HG03378 (cell line): ENCODE data around the gene SRSF4.
A peak's percentile ranks its signal among the peaks of the same experiment; 100 is the strongest.
"Not testable (repeated sequence)": the region's sequence is repeated elsewhere in the genome, so short reads cannot be mapped to it uniquely, and the experiment has no call there.

Experiments
- ATAC-seq: cut with Tn5 transposase; IDR thresholded peaks from one replicate; pipeline ENCODE4 v1.9.1; 2021; ENCODE audit warnings: mild to moderate bottlenecking, moderate library complexity; ENCODE audit not compliant: unreplicated experiment

The SRSF4 gene

DNA sequence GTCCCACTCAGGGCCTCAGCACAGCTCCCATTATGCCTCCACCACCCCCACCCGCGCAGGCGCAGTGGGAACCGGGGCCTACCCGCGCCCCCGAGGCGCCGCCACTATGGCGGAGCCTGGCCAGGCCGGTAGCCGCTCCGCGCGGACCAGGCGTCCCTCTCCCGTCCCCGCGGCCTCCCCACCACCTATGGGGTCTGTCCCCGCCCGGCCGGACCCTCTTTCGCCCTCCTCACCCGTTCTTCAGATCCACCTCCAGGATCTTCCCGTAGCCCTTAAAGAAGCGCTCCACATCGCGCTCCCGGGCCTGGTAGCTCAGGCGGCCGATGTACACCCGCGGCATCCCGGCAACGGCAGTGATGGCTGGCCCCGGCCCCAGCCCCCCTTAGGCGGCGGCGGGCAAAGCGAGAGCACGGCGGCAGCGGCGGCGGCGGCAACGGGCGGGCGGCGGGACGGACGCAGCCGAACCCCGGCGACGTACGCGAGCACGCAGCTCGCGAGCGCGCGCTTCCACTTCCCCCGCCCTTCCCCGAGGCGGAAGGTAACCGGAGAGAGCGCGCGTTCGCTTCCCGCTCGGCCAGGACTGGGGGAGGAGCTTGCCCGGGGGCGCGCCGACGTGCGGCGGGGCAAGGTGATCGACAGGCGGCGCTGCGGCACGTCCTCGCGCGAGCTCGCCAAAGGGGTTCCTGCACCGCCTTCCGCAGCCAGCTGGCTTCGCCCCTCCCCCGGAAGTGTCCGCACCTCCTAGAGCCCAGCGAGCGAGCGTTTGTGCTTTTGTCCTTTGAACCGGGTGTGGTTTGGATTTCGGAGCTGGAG lies at the start of gene SRSF4:
TSS of gene SRSF4 (minus strand) at position 488 of the 813 bp plus-strand sequence. CDS start at position 340, 148 bp downstream.
- ATAC-seq: peak; percentile 75

DNA sequence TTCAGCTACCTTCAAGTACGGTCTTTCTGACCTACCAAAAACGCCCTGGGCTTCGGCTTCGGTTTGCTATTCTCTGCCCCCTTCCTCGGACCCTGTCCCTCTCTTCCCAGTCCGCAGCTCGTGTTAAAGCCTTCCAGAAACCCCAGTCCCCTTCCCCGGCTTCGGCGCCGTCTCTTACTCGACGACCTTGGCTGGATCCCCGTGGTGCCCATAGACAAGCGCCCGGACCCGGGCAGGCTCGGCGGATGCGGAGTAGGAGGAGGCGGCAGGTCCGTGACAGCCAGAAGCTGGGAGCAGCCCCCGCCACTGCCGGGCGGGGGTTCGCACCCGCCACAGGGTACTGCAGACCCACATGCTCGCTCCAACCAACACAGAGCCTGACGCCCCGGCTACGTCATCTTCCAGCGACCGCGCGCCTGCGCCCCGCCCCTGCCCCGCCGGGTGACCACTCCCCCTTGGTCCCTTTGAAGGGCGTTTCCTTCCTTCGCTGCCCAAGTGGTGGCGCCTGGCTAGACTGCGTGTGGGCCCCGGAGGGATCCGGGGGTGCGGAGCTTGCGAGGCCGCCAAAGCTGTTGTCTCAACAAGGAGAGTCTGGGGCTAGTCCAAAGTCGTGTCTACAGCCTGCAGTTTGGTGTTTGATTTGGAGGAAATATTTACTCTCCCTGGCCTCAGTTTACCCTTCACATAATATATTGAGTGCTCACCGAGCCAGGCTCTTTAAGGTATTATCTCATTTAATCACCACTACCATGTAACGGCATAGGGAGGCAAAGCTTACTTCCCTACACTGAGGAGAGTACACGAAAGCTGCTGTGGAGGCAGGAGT lies 49.1 kb upstream of the SRSF4 start, which contains the start of gene MECR:
TSS of gene MECR (minus strand) at position 382 of the 826 bp plus-strand sequence. CDS start at position 354, 28 bp downstream.
- ATAC-seq: peak; percentile 69

DNA sequence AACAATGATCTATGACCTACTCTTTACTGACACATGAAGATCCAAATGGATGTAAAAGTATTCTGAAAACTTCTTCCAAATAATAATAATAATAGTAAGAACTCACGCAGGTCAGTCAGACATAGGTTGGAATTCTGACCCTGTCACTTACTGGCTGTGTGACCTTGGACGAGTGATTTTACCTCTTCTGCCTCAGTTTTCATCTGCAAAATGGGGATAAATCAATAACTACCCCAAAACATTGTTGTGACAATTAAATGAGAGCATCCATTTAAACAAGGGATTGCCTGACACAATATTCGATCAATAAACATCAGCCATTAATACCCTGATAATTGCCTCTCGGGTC lies 48.5 kb upstream of the SRSF4 start:
- no peak for ATAC-seq

DNA sequence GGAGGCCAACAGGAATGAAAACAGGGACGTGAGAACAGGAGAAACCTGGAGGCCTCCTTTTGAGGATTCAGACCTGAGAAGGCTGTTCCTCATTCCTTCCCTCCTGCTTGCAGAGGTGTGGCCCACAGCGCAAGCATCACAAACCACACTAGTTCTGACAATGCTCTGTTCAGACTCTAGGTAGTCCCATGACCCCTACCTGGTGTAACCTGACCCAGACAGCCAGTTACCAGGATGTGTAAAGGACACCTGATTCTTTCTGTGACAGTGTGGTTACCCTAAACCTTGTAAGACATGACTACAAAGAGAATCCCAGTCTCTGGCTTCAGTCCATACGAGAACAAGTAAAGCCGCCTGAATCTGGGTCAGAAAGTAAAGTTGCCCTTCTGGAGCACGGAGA lies 45.8 kb upstream of the SRSF4 start:
- no peak for ATAC-seq

DNA sequence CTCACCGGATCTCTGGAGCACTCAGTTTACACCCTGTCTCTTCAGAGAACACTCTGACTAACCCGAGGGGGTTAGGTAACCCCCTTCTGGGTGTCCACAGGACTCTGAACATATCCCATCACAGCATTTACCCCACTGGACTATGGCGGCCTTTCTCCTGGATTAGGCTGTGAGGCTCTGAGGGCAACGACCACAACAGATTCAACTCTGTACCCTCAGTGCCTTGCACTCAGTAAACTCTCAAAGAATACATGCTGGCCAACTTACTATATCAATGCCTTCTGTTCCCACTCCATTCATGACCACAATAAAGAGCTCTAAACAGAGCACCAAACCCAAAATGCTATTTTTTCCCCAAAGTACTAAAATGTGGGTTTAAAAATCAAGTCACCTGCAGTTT lies 43.7 kb upstream of the SRSF4 start:
- ATAC-seq: no peak

DNA sequence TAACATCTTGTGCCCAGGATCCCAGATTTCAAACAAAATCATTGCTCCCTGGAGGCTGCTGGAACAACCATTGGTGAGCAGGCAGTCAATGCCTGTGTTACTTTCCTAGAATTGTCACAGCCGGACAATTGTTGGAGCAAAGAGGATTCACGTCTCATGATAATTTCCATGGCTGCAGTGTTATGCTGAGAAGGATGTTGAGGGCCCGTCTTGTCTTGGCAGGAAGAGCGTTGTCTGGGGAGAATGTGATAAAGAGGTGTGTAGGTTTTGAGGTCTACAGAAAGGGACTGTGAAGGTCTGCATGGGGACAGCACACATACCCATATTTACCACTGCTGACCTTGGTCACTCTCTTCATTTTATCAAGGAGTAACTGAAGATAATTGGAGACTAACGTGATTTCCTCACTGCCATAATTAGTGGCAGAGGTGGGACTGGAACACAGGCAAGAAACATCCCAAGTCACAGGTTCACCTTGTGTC lies 42.7 kb upstream of the SRSF4 start:
- no peak for ATAC-seq

DNA sequence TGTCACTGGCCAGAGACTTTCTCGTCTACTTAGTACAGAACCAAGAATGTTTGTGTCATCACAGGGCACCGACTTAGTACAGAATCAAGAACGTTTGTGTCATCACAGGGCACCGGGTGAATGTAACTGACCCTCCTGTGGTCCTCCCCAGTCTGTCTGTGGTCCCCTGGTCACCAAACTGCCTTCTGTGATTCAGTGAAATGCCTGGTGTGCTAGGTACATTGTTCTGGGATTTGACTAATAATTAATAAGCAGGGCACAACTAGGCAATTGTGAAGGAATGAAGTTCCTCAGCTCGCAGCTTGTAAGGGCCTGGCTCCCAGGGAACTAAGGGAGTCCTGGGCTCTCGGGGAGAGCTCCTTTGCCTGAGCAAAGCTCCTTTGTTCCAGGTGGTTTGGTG lies 41.8 kb upstream of the SRSF4 start:
- no peak for ATAC-seq

DNA sequence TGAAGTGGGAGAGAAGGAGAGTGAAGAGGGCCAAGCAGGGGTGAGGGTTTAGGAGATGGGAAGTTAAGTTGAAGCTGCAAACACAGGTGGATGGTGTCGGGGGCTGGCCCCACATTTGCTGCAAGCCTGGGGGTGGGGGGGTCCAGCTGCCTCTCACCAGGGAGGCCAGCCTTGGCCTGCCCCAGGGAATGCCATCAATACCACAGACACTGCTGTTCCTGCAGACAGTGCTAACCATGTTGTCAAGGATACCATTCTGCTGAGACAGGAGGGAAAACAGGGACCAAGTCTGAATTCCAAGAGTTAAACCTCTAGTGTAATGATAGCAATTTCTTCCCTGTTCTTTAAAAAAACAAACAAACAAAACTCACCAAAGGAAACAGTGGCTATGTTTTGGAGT lies 41.0 kb upstream of the SRSF4 start:
- ATAC-seq: no peak

DNA sequence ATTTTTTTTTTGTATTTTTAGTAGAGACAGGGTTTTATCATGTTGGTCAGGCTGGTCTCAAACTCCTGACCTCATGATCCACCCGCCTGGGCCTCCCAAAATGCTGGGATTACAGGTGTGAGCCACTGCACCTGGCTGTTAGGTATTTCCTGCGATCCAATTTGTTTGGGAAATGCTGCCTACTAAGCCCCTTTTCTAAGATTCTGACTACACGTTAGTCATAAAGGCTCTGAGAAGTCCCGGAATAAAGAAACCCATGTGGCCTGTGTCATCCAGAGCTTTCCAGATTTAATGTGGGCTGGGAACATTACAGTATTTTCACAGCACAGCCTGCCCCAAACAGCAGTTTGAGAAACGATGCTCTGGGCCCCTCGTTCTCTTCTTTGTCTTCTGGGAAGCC lies 40.6 kb upstream of the SRSF4 start:
- not testable (repeated sequence) for ATAC-seq

DNA sequence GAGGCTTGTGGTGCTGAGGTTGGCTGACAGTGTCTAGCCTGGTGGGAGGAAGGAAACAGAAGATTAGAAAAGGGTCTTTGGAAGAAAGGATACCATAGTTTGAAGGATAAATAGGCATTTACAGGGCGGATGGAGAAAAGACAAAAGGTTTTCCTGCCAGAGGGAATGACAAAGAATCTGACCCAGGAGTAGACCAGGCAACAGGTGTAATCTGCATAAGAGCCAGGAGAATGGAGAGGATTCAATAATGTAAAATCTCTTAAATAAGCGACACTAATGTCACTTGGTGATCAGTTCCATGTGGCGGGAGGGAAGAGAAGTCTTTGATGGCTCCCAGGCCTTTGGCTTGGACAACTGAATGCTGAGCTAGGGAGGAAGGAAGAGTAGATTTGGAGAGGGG lies 39.6 kb upstream of the SRSF4 start:
- ATAC-seq: no peak

DNA sequence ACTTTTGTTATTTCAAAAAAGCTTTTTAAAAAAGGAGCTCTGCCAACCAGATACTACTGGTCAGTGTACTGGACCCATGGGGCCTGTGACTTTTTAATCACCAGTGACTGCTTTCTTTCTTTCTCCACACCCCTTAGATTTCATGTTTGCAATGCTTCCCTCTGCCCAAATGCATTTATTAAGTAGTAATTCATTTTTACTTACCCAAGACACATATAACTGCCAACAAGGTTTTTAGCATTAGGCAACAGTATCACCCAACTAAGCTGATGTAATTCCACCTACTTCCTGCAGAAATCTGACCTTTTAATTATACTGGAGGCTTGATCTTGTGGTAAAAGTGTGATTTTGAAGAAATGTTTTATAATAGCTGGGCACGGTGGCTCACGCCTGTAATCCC lies 36.5 kb upstream of the SRSF4 start:
- no peak for ATAC-seq

DNA sequence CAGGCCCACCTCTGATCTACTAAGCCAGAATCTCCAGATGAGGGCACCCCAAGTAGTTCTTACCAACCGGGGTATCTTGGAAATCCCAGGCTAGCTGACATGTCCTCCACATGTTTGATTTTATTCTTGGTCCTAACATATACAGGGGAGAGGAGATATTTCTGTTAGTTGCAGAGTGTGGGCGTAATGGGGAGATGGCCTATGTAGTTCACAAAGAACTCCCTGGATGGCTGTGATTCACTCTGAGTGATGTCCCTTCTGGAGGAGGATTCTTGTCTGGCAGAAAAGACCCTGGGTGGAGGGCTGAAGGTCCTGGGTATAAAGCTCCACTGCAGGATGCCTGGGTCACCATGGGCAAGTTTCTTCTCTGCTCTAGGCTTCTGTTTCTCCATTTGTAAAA lies 35.9 kb upstream of the SRSF4 start:
- ATAC-seq: no peak

DNA sequence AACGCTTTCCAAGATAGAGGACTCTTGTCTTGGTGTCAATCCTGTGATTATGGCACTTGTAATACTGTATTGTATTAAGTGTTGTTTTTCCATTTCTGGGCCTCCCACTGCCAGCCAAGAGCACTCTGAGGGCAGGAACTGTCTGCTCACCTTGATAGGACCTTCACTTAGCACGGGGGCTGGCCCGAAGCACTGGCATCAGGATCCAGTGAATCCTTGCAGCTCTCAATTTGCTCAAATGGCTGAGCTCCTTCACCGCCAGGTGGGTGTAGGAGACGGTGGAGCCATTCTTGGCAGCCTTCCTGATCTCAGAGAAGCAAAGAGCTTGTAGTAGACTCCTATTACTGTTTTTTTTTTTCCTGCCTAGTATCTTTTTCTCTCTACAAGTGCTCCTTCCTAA lies 31.4 kb upstream of the SRSF4 start:
- no peak for ATAC-seq

DNA sequence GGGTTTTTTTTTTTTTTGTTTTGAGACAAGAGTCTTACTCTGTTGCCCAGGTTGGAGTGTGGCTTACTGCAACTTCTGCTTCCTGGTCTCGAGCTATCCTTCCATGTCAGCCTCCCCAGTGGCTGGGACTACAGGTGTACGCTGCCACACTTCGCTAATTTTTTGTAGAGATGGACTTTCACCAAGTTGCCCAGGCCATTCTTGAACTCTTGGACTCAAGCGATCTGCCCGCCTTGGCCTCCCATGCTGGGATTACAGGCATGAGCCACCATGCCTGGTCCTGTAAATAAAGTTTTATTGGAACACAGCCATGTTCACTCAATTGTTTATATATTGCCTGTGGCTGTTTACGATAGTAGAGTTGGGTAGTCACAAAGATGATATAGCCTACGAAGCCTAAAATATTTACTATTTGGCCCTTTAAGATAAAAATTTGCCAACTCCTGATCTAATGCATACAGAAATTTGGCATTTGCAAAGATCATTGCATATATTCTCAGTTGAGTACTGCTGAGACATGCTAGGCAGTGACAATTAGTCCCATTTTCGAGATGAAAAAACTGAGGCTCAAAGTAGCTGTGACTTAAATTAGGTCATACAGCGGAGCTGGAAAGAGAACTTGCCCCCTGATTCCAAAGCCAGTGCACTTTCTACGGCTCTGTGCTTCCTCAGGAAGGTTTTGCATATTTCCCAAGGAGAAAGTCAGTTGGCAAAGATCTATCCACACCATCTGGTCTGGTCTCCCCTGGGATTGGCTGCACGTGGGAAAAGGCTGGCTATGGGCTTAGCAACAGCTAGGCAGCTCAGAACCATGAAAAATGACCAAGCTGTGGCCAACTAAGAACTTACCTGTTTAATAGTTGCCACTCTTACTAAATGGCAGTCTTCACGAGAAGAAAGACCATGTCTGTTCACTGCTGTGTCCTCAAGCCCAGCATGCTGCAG lies 29.7 kb upstream of the SRSF4 start:
- ATAC-seq: no peak

DNA sequence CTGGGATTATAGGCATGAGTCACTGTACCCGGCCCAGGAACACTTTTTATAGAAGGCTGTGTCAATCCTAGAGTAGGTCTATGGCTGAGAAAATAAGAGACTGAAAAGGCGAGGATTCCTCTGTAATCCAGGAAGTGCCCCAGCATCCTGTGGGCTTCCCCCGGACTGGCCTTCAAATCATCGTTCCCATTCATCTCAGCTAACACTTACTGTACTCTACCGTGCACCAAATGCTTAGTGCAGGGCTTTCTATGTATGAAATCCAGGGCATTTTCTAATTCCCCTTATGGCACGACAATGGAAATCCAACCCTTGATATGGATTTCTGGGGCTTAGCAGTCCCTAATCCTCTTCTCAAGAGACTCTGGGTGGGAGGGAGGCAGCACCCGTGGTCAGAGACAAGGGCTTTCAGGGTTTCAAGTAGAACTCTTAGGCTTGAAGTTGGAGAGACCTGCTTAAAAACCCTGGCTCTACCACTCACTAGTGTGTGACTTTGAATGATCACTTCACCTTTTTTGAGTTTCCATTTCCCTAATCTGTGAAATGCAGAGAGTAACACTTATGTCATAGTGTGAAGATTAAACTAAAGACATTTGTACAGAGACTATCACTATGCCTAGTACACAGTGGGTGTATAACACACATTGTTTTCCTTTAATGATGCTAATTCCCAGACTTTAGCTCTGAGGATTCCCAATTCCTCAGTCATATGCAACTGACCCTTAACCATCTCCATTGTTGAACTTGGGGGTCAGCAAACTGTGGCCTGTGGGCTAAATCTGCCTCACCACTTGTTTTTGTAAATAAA lies 28.8 kb upstream of the SRSF4 start:
- ATAC-seq: no peak

DNA sequence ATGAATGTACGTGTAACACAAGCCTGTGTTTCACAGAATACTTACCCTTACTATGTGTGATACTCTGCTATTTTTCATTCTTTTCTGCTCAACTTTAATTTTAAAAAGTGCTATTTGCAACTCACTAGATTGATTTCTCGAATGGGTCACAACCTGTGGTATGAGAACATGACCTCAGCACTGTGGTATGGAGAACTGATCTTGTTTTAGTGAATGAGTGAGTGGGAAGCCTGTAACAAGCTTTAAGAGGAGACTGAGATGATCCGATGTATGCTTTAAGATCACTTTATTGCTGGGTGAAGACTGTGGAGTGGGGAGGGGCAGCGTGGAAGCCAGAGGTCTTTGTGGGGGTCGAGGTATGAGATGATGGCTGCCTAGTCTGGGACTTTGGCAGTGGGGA lies 27.5 kb upstream of the SRSF4 start:
- ATAC-seq: no peak

DNA sequence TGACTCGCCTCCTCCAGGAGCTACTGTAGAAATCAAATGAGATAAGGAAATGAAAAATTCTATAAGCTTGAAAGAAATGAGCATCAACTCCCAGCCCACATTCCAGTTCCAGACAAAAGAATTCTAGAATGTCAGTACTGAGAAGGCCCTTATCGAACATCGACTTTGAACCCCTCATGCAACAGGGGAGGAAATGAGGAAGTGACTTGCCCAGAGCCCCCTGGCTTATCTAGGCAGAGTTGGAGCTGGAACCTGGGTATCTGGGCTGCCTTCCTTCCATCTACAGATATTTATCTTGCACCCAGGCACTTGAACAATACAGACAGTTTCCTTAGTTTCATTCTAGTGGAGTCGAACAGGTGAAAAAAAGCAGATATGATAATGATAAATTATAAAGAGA lies 26.7 kb upstream of the SRSF4 start:
- no peak for ATAC-seq

DNA sequence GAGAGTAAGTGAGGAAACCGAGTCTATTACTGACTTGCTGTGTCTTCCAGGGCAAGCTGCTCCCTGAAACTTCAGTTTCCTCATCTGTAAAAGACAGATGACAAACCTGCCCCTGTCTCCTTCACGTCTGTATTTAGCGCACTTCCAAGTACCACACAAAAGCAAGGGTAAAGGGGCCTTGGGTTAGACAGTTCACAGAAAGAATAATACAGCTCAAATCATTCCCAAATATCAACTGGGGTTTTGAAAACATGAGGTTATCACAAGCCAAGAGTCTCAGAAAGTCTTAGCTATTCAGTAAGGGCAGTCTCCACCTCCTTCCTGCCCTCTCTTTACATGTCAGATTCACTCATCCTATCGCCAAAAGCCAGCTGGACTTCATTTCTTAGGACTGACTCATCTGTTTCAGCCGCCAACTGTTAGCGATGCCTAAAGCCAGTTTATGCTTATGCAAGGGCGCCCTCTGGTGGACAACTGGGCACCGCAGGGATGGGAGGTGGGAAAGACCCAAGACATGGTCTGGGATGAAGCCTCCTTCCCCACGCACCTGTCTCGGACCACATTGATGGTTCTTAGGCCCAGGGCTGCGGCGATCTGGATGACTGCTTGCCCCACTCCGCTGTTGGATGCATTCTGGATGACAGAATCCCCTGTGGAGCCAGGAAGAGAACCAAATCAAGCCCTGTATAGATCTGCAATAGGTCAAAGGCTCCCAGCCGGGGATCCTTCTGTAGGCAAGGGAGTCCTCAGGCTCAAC lies 21.1 kb upstream of the SRSF4 start:
- peak; percentile 72 for ATAC-seq

DNA sequence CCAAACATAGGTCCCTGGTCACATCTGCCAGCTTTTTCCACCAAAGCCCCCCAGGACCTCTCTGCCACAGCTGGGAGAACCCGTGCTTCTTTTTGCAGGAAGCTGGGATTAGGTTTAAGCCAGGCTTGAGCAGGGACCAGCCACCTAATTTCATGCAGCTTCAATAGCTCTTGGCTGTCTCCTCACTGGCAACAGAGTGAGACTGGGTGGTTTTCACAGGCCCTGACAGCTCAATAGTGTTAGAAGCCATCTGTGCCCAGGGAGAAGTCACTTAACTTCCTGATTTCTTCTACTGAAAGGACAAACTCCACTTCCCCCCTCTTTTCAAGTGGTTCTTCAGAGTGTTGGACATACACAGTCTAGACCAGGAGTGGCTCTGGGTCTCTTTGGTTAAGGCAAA lies 20.4 kb upstream of the SRSF4 start:
- ATAC-seq: no peak
